ENCODE measurements around the gene DHX30. TPM values are rescaled to one million over a fixed set of nuclear protein-coding genes. Genes with fewer than 3 reads are reported as not detected.

The DHX30 gene
- total and polyA plus RNA-seq, 2 of the 8 experiments (the other 6 are each of a cell fraction or from before 2014, with no cell fraction given): 82.4 to 97.9 TPM

- Histone ChIP-seq H2BK20ac (ENCODE audit: low read length) (no peak overlapping the region), H3K9me3 (ENCODE audit: insufficient read depth in 2 of 2, low read depth in 1 of 2, low read length in 1 of 2) (no peaks in the 10 kb centered on the region), H3K23ac (ENCODE audit: insufficient read length) (no peak overlapping the region), H4K5ac (ENCODE audit: insufficient read length, low read depth, low read length) (no peak overlapping the region), H3K4me1 (replicated peaks in 1 of 4; ENCODE audit: control insufficient read depth in 3 of 4, insufficient read depth in 4 of 4, low read length in 3 of 4) (no peaks in the 10 kb centered on the region), H3K18ac (ENCODE audit: extremely low read depth, low read length) (no peak overlapping the region), H3K9ac (replicated peaks in 1 of 4; ENCODE audit: extremely low read depth in 1 of 4, low read depth in 3 of 4, low read length in 3 of 4) (no peak overlapping the region), H2BK12ac (ENCODE audit: low read depth, low read length) (no peak overlapping the region), H2BK120ac (replicated peaks; ENCODE audit: low read depth, low read length) (no peak overlapping the region), H3K27me3 (replicated peaks in 1 of 4; ENCODE audit: control insufficient read depth in 3 of 4, extremely low read depth in 1 of 4, insufficient read depth in 3 of 4, low read length in 3 of 4) (no peaks in the 10 kb centered on the region), H2BK5ac (ENCODE audit: low read depth, low read length) (no peak overlapping the region), H2AFZ (ENCODE audit: low read length) (no peak overlapping the region), H2AK5ac (ENCODE audit: low read depth, low read length) (no peak overlapping the region), H4K8ac (ENCODE audit: extremely low read depth, insufficient read depth, low read length) (no peak overlapping the region), H4K91ac (replicated peaks; ENCODE audit: insufficient read length, low read length) (no peak overlapping the region), H3K14ac (ENCODE audit: insufficient read length) (no peak overlapping the region), H3K23me2 (ENCODE audit: low read depth, low read length) (no peaks in the 10 kb centered on the region), H3K36me3 (ENCODE audit: control insufficient read depth in 2 of 4, insufficient read depth in 4 of 4, low read length in 3 of 4) (peaks cover 18 to 47% (median 26%) of the 10 kb centered on the region in 4 experiments), H2BK15ac (ENCODE audit: low read length) (no peak overlapping the region), H3K27ac (ENCODE audit: low read depth, low read length) (no peak overlapping the region), H4K20me1 (replicated peaks in 1 of 2; ENCODE audit: control insufficient read depth in 1 of 2, insufficient read depth in 2 of 2, low read length in 2 of 2) (peaks cover 2 to 8% of the 10 kb centered on the region in 2 experiments), H3K4me3 (ENCODE audit: extremely low read depth in 1 of 4, insufficient read depth in 2 of 4, low read depth in 3 of 4, low read length in 4 of 4) (no peak overlapping the region), H3K4ac (replicated peaks; ENCODE audit: insufficient read length, low read depth, low read length) (no peak overlapping the region), H3K4me2 (ENCODE audit: insufficient read depth in 1 of 2, low read depth in 2 of 2, low read length in 2 of 2) (no peak overlapping the region), H3K79me2 (ENCODE audit: control insufficient read depth in 1 of 2, insufficient read depth in 2 of 2, low read length in 2 of 2) (no peaks in the 10 kb centered on the region), H3K79me1 (ENCODE audit: low read depth, low read length) (0 out of 2 replicates have a peak, but pooled peaks cover 3% of the 10 kb centered on the region), H3K56ac (replicated peaks; ENCODE audit: insufficient read length, low read depth, low read length) (no peak overlapping the region)
- ChIA-PET POLR2A (ENCODE audit: partially characterized antibody) (interaction anchor here (1.9 to 3.7 kb wide), 2 partner anchors 12 to 16 kb away, joined by 8 to 23 read pairs; no protein-coding TSS in a partner anchor), CTCF (ENCODE audit: partially characterized antibody) (interaction anchor here (0.6 to 1.0 kb wide), 4 partner anchors 9 to 346 kb away, joined by 3 to 4 read pairs (median 4); no protein-coding TSS in a partner anchor)
- no peak for DNase-seq (ENCODE audit: low read depth in 1 of 2, low spot score in 2 of 2)
- WGBS, 2 experiments (ENCODE audit: extremely low coverage in 1 of 2, insufficient coverage in 1 of 2, insufficient read length in 1 of 2, insufficient replicate concordance in 2 of 2, low coverage in 1 of 2, low lambda C conversion rate in 2 of 2, missing lambda C conversion rate in 1 of 2): 92% methylated on average over 8 of the region's 8 CpGs; no CpG with 5 or more reads in 1 of the 2 experiments
- no peak for FAIRE-seq
- TF ChIP-seq RBBP5 (IDR thresholded peaks at IDR 0.05; ENCODE audit: borderline replicate concordance, low read depth, low read length) (no peak), ZNF274 (IDR thresholded peaks at IDR 0.05; ENCODE audit: borderline replicate concordance, extremely low read depth, low read length) (no peak), CTBP2 (IDR thresholded peaks at IDR 0.05; ENCODE audit: borderline replicate concordance, insufficient read depth, insufficient read length, low read length) (no peak), POLR2A (IDR thresholded peaks at IDR 0.05; ENCODE audit: control extremely low read depth in 1 of 2, low read depth in 2 of 2, low read length in 2 of 2) (no peak), NANOG (IDR thresholded peaks at IDR 0.05; ENCODE audit: insufficient read depth, low read depth, low read length, poor library complexity, severe bottlenecking) (no peak), MAFK (IDR thresholded peaks at IDR 0.05; ENCODE audit: low read depth, low read length) (no peak), JUN (IDR thresholded peaks at IDR 0.05; ENCODE audit: low read depth, low read length) (no peak), HDAC6 (IDR thresholded peaks at IDR 0.05; ENCODE audit: low read depth, low read length) (no peak), POU5F1 (IDR thresholded peaks at IDR 0.05; ENCODE audit: low read depth, low read length) (no peak), CREB1 (IDR thresholded peaks at IDR 0.05) (no peak), CBX5 (IDR thresholded peaks at IDR 0.05; ENCODE audit: low read depth, low read length) (no peak), KDM1A (IDR thresholded peaks at IDR 0.05; ENCODE audit: borderline replicate concordance, low read length) (no peak), TEAD4 (IDR thresholded peaks at IDR 0.05; ENCODE audit: low read depth, low read length) (no peak), RXRA (IDR thresholded peaks at IDR 0.05; ENCODE audit: insufficient read depth, low read depth, low read length) (no peak)
Measured at GRCh38 chr3:47813551-47814177, 10.7 kb downstream of the DHX30 start.
